Measurements from ENCODE around the gene HTR5A.

The HTR5A gene

DNA sequence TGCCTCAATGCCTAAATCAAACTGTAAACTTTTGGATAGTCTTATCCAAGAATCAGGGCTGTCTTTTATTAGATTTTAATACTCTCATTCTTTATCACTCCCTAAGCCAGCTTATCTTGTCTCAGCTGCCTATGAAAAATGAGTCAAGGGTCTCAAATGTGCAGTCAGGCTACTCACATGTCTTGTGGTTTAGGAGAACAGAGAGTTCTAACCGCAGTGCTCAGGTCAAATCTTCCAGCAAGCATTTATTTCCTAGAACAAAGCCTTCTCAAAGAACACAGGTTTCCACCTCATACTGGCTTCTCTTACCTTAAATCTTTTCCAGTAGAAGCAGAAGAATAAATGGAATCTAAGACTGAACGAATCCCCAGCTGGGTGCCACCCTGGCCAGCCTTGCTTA lies 23.5 kb downstream of the HTR5A start:
- no peak for DNase-seq

DNA sequence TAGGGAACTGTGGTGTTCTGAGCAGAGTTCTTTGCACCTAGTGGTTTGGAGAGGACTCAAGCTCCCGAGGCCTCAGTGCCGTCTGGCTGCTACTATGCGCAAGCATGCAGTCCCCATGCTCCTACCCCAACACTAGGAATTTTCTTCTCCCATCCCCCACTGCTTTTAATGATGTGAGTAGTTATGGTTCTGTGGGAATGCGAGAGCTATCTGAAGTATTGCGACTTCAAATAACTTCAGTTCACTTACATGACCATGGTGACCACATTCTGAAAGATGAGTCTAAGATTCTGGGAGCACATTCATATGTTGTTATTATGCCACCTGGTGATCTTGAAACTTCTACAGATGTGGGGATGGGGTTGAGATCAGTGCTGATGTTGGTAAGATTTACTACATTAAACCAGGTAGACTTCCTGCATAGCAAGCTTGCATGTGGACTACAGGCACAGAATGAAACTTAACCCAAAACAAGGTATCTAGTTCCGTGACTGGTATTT lies 24.6 kb downstream of the HTR5A start:
- no peak for DNase-seq

DNA sequence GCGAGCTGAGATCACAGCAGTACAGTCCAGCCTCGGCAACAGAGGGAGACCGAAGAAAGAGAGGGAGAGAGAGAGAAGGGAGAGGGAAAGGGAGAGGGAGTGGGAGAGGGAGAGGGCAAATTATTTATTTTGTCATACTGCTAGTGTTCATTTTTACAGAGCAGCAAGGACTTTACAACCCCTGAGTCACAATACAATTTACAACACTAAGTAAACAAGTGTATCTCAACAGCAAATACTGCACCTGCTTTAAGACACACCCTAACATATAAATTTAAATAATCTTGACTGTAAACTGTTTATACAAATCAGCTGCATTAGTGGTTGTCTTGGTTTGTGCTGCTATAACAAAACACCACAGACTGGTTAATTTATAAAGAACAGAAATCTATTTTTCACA lies 27.2 kb downstream of the HTR5A start:
- no peak for DNase-seq

DNA sequence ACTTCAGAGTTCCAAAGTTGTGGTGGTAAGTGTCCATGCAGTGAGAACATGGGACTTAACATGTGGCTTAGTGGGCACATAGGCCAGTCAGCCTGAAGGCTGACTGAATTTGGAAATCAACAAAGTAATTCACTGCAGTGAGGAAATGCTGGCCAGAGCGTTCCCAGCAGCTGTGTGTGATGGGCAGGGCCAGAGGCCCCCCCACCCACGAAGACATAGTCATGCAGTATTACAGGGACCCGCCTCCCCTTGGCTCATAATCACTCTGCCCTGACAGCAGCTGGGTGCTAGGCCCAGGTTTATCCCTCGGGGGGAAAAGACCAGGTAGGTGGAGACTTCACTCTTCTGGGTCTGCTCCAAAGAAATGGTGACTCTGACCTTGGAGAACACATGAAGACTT lies 33.7 kb downstream of the HTR5A start:
- DNase-seq: no peak

DNA sequence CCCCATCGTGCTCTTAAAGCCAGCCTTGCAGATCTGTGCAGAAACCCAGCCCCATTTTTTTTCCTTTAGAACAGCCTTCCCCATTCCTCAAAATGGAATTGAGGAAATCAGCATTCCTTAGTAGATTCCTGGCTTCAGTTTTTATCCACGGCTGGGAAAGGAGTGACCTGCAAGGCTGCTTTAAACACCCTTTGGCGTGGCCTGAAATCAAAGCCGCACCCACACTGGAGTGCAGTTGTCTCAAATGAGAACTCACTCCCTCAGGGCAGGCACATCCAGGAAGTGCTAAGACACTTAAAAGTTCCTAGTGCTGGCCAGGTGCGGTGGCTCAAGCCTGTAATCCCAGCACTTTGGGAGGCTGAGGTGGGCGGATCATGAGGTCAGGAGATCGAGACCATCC lies 34.8 kb downstream of the HTR5A start:
- DNase-seq: no peak

DNA sequence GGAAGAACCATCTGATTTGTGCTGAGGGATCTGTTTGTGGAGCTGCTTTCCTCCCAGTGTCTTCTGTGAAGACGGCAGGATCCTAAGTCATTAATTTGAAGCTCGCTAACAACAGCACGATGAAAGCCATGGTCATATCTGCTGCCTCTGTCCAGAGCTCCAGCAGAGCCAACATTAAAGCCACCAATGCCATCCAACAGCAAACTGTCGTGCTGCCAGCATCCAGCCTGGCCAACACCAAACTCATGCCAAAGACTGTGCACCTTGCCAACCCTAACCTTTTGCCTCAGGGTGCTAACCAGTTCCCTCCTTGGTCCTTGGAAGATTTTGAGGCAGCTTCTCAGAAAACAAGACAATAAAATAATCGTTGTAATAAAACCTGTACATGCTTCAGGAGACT lies 36.2 kb downstream of the HTR5A start:
- DNase-seq: no peak

DNA sequence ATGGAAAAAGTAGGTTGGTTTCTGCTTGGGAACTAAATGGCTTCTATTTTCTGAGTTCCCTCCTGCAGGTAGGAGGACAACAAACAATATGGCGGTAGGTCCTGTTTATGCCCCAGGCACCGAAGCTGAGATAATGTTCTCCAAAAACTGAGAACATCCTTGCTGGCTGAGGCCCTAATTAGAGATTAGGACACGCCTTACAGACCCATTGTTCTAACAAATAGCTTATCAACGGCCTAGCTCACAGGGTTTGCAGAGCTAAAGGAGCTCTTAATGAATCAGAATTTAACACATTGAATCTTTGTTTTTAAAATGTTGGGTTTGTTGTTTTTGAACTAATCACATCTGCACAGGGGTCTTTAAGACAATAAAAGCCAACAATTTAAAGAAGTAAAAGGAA lies 37.0 kb downstream of the HTR5A start:
- DNase-seq: no peak

DNA sequence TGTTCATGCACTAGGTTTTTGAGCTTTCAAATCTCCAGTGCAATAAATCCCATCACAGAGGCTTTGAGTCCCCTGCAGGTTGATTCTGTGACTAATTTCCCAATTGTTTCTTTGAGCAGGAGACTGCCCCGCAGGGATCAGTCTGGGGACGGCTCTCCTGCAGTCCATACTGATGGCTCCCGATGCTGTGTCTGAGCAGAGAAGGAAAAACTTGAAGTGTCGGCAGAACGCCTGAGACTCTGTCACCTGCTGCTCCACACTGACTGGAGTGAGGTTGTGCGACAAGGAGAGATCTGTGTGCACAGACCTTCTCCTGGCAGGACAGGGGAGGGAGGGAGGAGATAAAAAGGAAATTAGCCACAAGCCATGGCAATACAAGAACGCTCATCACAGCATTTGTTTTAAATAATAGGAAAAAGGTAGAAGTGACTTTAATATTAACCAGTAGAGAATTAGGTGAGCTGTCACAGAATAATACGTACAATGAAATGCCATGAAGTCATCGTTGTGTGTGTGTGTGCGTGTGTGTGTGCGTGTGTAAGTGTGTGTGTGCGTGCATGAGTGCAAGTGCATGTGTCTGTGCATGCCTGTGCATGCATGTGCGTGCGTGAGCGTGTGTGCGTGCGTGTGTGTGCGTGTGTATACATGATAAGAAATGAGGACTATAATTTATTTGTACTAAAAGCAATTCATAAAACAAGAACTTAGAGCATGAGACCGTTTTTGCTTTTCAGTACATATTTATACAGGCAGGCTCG lies 38.2 kb downstream of the HTR5A start:
- DNase-seq: no peak

DNA sequence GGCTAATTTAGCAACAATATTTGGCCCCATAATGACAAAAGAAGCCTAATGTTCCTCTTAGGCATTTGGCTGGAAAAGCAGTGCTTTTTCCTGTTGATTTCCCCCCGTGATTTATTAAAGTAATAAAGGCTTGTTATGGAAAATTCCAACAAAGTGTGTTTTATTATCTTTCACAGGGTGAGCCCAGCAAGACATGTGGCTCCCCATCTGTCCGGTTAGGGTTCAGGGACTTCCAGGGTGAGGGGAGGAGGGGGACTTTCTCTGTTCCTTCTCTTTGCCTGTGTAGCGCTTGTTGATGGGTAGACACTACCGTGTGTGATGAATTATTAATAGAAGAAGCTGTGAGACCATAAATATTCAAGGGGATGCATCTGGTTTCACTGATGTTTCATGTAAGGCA lies 39.0 kb downstream of the HTR5A start:
- no peak for DNase-seq

DNA sequence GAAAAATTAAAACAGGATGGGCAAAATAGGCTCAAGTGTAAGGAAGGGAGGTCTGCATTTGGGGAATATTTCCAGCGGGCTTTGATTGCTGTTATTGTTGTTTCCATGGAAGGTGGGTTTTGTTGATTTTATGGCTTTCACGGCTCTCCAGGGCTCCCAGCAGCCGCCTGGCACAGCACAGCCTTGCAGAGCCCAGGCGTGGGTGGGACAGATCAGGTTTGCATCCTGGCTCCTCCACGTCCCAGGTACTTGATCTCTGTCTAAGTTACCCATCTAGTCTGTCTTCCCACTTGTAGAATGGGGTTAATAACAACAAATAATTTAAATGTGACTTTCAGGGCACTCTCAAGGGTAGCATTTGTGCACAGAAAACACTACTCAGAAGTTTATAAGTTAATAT lies 45.2 kb downstream of the HTR5A start:
- DNase-seq: no peak

DNA sequence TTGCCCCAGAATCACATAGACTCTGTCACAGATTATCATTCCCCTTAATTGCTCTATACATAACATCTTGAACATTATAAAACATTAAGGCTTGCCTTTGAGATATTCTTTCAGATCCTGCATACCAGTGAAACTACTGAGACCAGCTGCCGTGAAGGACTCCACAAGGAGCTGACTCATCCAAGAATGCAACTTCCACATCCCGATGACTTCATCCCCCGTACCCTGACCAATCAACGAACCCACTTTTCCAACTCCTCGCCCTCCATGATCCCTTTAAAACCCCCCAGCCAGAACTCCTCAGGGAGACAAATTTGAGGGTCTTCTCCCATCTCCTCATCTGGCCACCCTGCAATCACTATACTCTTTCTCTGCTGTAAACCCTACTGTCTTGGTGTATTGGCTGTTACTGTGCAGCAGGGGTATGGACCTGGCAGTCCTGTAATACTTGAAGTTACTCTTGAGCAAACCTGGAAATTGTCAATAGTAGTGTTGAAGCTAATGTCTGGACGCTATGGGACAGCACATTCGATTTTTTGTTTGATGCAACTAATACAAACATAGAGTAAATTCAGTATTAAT lies 49.8 kb downstream of the HTR5A start:
- no peak for DNase-seq

DNA sequence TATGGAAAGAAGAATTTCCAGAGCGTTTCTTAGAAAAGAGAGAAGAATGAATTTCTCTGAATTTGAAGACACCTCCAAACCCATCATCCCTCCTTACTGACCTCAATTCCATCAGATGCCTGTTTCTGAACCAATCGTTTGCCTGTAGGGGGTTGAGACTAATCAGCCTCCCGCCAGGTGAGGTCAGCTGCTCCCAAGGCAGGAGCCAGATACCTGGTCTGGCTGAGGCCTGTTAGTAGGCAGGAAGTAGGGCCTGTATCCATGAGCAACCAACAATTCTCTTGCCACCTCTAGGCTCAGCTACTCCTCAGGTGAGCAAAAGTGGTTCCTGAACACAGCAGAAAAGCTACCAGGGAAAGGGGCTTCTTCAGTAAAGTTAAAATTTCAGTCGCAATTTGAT lies 50.3 kb downstream of the HTR5A start:
- DNase-seq: no peak

DNA sequence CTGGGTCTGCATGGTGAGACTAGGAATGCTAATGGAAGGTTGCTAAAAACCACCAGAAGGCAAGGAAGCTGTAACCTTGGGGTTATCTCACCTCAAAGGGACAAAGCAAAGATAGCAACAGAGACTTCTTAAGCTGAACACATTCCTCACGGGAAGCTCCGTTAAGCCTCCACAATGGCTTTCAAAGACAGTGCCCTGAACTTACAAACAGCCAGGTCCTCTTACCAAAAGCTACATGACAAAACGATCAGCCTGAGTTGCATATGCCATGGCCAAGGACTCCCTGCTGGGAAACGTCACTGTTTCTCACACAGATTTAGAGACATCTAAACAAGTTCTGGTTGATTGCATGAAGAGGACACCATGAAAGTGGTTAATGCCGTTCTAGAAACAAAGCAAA lies 52.7 kb downstream of the HTR5A start:
- DNase-seq: no peak

DNA sequence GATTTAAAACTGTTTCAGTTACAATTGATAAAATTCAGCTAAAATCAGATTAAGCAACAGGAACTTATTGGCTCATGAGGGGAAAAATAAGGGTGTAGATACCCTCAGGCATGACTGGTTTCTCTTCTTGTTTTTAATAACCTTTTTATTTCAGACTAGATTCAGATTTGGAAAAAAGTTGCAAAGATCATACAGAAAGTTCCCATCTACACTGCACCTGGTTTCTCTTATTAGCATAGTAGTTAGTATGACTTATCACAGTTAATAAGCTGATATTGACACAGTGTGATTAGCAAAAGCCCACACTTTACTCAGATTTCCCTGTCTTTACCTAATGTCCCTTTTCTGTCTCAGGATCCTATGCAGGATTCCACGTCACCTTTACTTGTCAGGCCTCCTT lies 53.3 kb downstream of the HTR5A start:
- no peak for DNase-seq

DNA sequence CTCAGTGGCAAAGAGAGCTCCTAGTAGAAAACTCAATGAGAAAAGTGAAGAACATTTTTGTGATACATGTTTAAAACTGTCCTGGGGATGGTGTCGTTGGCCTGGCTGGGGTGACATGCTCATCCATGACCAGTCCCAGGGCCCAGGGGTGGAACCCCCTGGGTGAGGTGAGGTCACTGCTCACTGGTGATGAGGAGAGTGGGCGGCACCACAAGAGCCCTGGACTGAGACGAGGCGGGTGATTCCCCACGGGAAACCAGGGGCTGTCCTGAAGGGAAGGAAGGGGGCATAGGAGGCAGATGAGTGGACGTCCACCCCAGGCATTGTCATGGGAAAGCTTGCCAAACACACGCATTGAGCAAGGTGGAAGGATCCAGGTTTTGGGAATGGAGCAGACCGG lies 54.6 kb downstream of the HTR5A start:
- DNase-seq: no peak

DNA sequence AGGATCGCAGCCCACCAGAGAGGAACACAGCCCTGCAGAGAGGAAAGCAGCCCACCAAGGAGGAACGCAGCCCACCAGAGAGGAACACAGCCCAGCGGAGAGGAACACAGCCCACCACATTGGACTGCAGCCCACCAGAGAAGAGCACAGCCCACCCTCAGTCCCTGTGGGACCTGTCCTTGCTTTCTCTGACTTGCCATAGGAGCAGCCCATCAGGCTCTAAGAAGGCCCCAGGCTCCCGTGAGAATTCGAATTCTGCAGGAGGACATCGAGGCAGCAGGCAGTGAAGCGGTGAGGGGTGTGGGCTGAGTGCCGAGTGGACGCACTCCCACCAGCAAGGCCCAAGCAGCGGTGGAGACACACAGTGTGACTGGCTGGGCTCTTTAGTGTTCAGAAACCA lies 59.1 kb downstream of the HTR5A start:
- DNase-seq: no peak

DNA sequence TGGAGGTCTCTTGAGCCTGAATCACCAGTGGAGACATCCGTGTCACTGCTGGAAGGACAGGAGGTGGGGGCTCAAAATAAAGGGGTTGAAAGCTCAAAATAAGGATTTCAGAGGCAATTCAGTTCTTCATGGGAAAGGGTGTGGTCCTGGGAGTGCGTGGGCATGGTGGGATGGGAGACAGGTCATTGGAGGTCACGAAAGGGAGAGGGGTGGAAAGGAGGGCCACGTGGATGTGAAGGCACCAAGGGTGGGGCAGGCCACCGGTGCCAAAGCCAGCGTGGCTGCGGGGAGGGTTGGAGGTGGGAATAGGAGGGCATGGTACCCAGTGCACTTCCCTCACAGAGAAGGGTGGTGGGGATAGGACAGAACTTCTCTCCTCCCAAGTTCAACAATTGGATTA lies 59.7 kb downstream of the HTR5A start:
- no peak for DNase-seq

DNA sequence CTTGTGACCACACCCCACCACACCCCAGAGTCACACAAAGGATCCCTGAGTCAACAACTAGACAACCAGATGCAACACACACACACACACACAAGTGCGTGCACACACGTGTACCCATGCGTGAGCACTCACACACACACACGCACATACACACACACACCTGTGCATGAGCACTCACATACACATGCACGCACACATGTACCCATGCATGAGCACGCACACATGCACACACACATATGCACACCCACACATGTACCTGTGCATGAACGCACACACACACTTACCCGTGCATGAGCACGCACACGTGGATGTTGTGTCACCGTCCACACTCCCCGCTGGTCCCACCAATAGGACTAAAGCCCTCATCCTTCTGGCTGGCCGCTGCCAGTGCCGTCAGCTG lies 60.4 kb downstream of the HTR5A start:
- no peak for DNase-seq

DNA sequence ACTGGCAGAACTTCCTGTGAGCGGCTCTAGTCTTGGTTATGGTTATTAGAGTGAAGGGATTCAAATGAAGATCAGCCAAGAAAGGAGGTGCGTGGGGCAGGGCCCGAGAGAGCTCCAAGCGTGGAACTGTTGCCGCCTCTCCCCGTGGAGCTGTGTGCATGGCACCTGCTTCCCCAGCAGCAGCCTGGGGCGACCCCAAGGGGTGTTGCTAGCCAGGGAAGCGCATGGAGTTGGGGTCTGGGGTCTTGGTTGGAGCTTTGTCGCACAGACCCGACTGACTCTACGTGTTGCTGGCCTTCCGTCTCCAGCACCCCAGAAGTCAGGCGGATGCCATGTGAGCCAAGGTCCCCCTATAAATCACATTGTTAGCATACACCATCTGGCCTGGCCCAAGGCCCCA lies 61.0 kb downstream of the HTR5A start:
- no peak for DNase-seq

DNA sequence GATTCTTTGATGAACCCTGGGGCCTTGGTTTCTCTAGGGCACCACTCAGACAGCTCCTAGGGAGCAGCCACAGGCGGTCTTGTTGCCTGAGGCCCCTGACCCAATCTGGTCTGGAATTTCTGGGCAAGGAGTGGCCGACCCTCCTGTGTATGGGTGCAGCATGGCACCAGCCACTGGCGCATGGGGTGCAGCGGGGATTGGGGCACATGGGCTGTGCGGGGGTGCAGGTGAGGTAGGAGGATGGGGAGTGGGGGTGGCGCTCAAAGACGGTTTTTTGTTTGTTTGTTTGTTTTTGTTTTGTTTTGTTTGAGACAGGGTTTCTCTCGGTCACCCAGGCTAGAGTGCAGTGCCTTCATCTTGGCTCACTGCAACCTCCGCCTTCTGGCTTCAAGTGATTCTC lies 62.3 kb downstream of the HTR5A start:
- no peak for DNase-seq

DNA sequence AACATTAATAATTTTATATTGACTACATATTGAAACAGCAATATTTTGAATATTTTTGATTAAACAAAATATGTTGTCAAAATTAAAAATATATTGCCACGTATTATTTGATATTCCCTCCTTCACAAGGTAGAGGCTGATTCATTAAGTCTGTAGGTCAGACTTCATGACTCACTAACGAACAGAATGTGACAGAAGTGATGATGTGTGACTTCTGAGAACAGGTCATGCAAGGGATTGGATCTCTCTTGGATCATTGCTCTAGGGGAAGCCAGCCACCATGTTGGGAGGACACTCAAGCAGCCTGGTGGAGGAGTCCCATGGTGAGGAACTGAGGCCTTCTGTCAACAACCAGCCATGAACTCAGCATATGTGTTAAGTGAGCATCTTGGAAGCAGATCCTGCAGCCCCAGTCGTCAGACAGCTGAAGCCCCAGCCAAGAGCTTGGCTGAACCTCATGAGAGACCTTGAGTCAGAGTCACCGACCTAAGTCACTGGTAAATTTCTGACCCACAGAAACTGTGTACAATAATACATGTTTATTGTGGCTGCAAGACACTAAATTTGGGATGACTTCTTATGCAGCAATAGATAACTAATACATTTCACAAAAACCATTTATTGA lies 66.6 kb downstream of the HTR5A start:
- DNase-seq: no peak
